ENCODE results near the gene ZNF467.

DNA sequence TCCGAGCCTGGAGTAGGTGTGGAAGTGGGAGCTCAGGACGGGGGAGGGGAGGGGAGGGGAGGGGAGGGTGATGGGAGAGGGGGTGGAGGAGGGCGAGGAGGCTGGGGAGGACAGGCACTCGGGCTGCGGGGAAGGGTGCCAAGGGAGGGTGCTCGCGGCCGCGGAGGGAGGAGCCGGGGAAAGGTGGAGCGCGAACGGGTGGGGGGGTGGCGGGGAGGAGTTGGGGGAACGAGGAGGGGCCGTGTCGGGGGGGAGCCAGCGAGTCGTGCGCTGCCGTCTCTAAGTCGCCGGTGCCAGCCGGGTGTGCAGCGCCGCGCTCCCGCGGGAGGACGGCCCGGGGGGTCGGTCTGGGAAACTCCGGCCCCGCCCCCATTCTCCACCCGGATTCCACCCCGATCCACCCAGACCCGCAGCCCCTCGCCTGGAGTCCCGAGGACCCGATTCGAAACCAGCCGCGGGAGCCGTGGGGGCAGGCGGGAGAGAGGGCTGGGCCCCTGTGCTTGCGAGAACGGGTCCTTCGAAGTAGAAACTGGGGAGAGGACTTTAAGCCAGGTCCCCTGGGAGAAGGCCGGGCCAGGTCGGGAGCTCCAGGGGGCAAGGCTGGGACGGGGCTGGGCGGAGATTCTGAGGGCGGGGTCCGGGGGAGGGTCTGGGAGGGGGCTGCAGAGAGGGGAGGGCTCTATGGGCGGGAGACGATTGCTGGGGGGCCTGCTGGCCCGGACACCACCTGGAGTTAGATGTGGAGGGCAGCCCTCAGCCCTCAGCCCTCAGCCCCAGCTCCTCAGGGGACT is at the start of gene ZNF467:
- TF ChIP-seq, protein P1, sequence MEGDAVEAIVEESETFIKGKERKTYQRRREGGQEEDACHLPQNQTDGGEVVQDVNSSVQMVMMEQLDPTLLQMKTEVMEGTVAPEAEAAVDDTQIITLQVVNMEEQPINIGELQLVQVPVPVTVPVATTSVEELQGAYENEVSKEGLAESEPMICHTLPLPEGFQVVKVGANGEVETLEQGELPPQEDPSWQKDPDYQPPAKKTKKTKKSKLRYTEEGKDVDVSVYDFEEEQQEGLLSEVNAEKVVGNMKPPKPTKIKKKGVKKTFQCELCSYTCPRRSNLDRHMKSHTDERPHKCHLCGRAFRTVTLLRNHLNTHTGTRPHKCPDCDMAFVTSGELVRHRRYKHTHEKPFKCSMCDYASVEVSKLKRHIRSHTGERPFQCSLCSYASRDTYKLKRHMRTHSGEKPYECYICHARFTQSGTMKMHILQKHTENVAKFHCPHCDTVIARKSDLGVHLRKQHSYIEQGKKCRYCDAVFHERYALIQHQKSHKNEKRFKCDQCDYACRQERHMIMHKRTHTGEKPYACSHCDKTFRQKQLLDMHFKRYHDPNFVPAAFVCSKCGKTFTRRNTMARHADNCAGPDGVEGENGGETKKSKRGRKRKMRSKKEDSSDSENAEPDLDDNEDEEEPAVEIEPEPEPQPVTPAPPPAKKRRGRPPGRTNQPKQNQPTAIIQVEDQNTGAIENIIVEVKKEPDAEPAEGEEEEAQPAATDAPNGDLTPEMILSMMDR (IDR thresholded peaks at IDR 0.05; ENCODE audit: low read depth, low read length): no peak
- TF ChIP-seq POLR2A (IDR thresholded peaks at IDR 0.05; ENCODE audit: extremely low read depth, insufficient read length): no peak
- TF ChIP-seq, protein P2, sequence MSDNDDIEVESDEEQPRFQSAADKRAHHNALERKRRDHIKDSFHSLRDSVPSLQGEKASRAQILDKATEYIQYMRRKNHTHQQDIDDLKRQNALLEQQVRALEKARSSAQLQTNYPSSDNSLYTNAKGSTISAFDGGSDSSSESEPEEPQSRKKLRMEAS (IDR thresholded peaks at IDR 0.05; ENCODE audit: low read depth, low read length): no peak
